Prostate gland (tissue), 2 donors: ENCODE results near the gene FAF1. TPM values are rescaled to one million over a fixed set of nuclear protein-coding genes. Genes with fewer than 3 reads are reported as not detected.

Experiments
- DNase-seq: peaks from one replicate; pipeline ENCODE4 v3.0.0-alpha.2; 2019; ENCODE audit warnings: low spot score
- H3K27ac ChIP-seq, 2 donors: fragments of 200-600 bp; sonication (generic); 2 replicates each; pipeline ENCODE4 v1.5.1; 2017 to 2019
- H3K27me3 ChIP-seq: fragments of 200-600 bp; sonication (generic); replicated peaks from 2 replicates; pipeline ENCODE4 v1.5.1; 2019; ENCODE audit not compliant: insufficient read depth
- H3K36me3 ChIP-seq, 2 donors: fragments of 200-600 bp; sonication (generic); 1 replicate in 1 of 2; 2 replicates in 1 of 2; pipeline versions ENCODE4 v1.5.1 to v1.8.1; 2017 to 2019
- H3K4me1 ChIP-seq: fragments of 200-600 bp; sonication (generic); replicated peaks from 2 replicates; pipeline ENCODE4 v1.5.1; 2019
- H3K4me3 ChIP-seq, 2 donors: fragments of 200-600 bp; sonication (generic); 2 replicates each; pipeline ENCODE4 v1.5.1; 2017 to 2019
- H3K9me3 ChIP-seq: fragments of 200-600 bp; sonication (generic); 2 replicates; pipeline ENCODE4 v1.5.1; 2017
- POLR2A ChIP-seq: fragments of 450-650 bp; IDR thresholded peaks from one replicate; pipeline ENCODE4 v1.6.1; 2016; ENCODE audit warnings: antibody characterized with exemption, mild to moderate bottlenecking
- POLR2AphosphoS5 ChIP-seq: sonication (generic); formaldehyde crosslinking; IDR thresholded peaks from one replicate; pipeline ENCODE4 v1.6.1; 2017; ENCODE audit warnings: antibody characterized with exemption
- WGBS: methylation state at CpG from one replicate; pipeline ENCODE4 v1.1.5; 2018; 5-methylcytosine and 5-hydroxymethylcytosine counted together
- intact Hi-C: fragments of 100-400 bp; cut with DNase I; formaldehyde crosslinking; loops from one replicate; pipeline ENCODE4 v1.14.2; 2022
- total RNA-seq, 2 donors: library from RNA; depleted of rRNA; stranded (reverse); fragments of >200 nt; gene quantifications; one replicate each; pipeline ENCODE4 v1.1.0, GENCODE V29; 2016
- TF ChIP-seq, protein P1 (sequence below), 4 experiments: fragments of 200-600 bp in 2 of 4; fragments of 450-650 bp in 2 of 4; sonication (generic) in 2 of 4; IDR thresholded peaks; 1 replicate in 3 of 4; 2 replicates in 1 of 4; pipeline ENCODE4 v1.5.1; 2016 to 2019; ENCODE audit warnings: antibody characterized with exemption in 4 of 4, mild to moderate bottlenecking in 2 of 4, moderate library complexity in 2 of 4

Gene FAF1
- total RNA-seq, 2 donors from 2014 or later: 40.4 to 41.5 TPM

DNA sequence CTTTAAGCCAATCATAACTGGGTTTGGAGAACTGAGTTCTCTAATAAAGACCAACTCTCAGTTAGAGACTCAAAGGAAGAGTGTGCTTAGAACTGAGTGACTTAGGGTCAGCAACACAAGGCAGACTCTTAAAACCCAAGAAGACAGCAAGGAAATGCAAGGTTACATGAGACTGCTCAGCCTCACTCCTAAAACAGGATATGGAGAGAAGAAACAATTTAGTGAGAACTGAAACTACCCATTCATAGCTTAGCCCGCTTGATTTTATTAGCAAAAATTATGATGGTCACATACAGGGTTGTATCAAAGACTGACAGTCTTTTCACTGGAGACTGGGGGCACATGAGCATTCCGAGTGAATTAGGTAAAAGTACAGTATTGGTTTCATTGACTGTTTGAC, 457.9 kb downstream of the FAF1 start:
- H3K27me3 ChIP-seq: no peaks in the 10 kb centered on the region
- 96% methylated on average over 2 of the region's 2 CpGs for WGBS
- no peak overlapping the region for H3K4me3 ChIP-seq
- no peaks in the 10 kb centered on the region for H3K36me3 ChIP-seq
- no peaks in the 10 kb centered on the region for H3K4me1 ChIP-seq
- no peak overlapping the region for H3K27ac ChIP-seq
- no peaks in the 10 kb centered on the region for H3K9me3 ChIP-seq
- DNase-seq: no peak
- intact Hi-C loops: no loop called here
- TF ChIP-seq POLR2AphosphoS5: no peak
- TF ChIP-seq POLR2A: no peak
- TF ChIP-seq, protein P1, sequence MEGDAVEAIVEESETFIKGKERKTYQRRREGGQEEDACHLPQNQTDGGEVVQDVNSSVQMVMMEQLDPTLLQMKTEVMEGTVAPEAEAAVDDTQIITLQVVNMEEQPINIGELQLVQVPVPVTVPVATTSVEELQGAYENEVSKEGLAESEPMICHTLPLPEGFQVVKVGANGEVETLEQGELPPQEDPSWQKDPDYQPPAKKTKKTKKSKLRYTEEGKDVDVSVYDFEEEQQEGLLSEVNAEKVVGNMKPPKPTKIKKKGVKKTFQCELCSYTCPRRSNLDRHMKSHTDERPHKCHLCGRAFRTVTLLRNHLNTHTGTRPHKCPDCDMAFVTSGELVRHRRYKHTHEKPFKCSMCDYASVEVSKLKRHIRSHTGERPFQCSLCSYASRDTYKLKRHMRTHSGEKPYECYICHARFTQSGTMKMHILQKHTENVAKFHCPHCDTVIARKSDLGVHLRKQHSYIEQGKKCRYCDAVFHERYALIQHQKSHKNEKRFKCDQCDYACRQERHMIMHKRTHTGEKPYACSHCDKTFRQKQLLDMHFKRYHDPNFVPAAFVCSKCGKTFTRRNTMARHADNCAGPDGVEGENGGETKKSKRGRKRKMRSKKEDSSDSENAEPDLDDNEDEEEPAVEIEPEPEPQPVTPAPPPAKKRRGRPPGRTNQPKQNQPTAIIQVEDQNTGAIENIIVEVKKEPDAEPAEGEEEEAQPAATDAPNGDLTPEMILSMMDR (IDR thresholded peaks at IDR 0.05): no peak

DNA sequence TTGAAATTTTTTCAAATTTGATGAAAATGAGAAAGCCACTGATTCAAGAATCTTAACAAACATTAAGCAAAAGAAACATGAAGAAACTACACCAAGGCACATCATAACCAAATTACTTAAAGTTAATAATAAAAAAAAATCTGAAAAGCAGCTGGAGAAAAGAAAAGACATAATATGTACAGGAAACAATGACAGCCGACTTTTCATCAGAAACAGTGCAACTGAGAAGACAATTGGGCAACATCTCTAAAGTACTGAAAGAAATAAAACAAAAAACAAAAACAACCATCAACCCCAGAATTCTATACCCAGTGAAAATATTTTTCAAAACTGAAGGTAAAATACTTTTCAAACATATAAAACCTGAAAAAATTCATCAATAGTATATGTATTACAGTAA, 463.1 kb downstream of the FAF1 start:
- TF ChIP-seq POLR2AphosphoS5 (no peak), POLR2A (no peak)
- TF ChIP-seq, protein P1 (IDR thresholded peaks at IDR 0.05): no peak
- H3K36me3 ChIP-seq: no peaks in the 10 kb centered on the region
- H3K4me1 ChIP-seq: no peaks in the 10 kb centered on the region
- no peaks in the 10 kb centered on the region for H3K9me3 ChIP-seq
- intact Hi-C loops: no loop called here
- H3K27ac ChIP-seq: no peak overlapping the region
- WGBS: 93% methylated on average over 1 of the region's 1 CpG
- H3K27me3 ChIP-seq: no peaks in the 10 kb centered on the region
- DNase-seq: no peak
- H3K4me3 ChIP-seq: no peak overlapping the region

DNA sequence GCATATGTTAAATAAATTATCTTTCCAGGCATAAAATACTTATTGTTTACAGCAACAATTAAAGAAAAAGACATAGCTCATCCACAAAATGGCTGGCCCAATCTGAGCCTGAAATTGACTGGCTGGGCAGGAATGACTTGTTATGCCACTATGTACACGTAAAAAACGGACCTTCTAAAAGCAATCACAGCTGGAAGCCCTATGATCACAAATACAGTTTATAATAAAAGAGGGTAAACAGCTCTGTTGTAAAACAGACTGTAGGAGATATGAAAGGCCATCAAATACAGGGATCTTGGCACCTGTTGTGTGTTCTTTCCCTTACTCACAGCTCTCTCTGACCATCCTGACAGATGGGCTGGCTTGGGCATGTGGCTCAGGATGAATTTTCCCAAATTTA, 466.4 kb downstream of the FAF1 start:
- Histone ChIP-seq H3K27ac (no peak overlapping the region), H3K4me1 (no peaks in the 10 kb centered on the region), H3K9me3 (no peaks in the 10 kb centered on the region), H3K27me3 (no peaks in the 10 kb centered on the region), H3K4me3 (no peak overlapping the region), H3K36me3 (no peaks in the 10 kb centered on the region)
- DNase-seq: peak; percentile 35
- WGBS: 48% methylated on average over 2 of the region's 2 CpGs
- intact Hi-C loops: no loop called here
- TF ChIP-seq, protein P1 (IDR thresholded peaks at IDR 0.05): no peak
- TF ChIP-seq POLR2A (no peak), POLR2AphosphoS5 (peak; percentile 74)

DNA sequence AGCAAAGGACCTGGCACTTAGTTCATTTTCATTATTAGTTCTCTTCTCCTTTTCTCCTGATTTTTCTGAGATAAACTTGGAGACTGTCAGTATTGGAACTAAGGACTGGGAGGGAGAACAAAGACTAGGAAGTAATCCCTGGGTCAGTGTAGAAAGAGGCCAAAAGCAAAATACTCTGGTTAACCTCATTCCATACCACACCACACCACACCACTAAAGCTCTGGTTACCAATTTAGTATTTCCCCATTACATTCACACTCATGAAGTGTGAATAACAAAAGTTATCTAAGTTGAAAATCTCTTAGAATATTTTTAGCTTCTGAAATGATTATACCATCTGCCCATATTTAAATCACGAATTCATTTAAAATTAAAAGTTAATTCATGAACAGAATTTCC, 467.9 kb downstream of the FAF1 start:
- intact Hi-C loops: no loop called here
- no peaks in the 10 kb centered on the region for H3K36me3 ChIP-seq
- H3K9me3 ChIP-seq: no peaks in the 10 kb centered on the region
- TF ChIP-seq POLR2AphosphoS5: no peak
- no peak for TF ChIP-seq POLR2A
- TF ChIP-seq, protein P1 (IDR thresholded peaks at IDR 0.05): no peak
- WGBS: 94% methylated on average over 1 of the region's 1 CpG
- no peaks in the 10 kb centered on the region for H3K27me3 ChIP-seq
- DNase-seq: no peak
- H3K4me3 ChIP-seq: no peak overlapping the region
- H3K4me1 ChIP-seq: no peaks in the 10 kb centered on the region
- H3K27ac ChIP-seq: no peak overlapping the region

DNA sequence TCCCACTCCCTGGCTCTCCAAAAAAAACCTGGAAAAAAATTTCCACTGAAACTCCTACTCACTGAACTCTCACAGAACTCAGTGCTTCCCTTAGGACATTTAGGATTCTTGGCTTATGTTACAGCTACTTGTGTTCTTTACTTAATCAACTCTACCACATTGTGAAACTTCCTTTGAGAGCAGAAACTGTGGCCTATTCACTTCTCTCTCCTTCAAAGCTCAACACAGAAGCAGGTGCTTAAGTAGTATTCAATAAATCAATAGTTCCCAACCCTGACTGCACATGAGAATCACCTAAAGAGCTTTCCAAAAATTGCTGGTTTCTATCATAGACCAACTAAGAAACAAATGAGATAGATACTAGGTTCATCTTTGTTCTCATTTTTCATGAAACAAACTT, 468.9 kb downstream of the FAF1 start:
- DNase-seq: no peak
- intact Hi-C loops: no loop called here
- no peak overlapping the region for H3K4me3 ChIP-seq
- H3K9me3 ChIP-seq: no peaks in the 10 kb centered on the region
- no peaks in the 10 kb centered on the region for H3K36me3 ChIP-seq
- H3K27me3 ChIP-seq: no peaks in the 10 kb centered on the region
- H3K4me1 ChIP-seq: no peaks in the 10 kb centered on the region
- H3K27ac ChIP-seq: no peak overlapping the region
- TF ChIP-seq, protein P1 (IDR thresholded peaks at IDR 0.05): no peak
- no peak for TF ChIP-seq POLR2A
- TF ChIP-seq POLR2AphosphoS5: no peak
